Heart left ventricle (tissue), 16 donors: ENCODE data around the gene PLAC9. TPM values are rescaled to one million over a fixed set of nuclear protein-coding genes. Genes with fewer than 3 reads are reported as not detected.
A peak's percentile ranks its signal among the peaks of the same experiment; 100 is the strongest.

Source experiments
- ATAC-seq, 4 donors: fragments of 200-7000 bp; cut with Tn5 transposase; one replicate each; pipeline ENCODE4 v1.9.1; 2020 to 2022; ENCODE audit warnings: moderate library complexity in 4 of 4, mild to moderate bottlenecking in 3 of 4, moderate number of reproducible peaks in 1 of 4
- DNase-seq, 5 donors: peaks; one replicate each; pipeline ENCODE4 v3.0.0-alpha.2; 2020
- H3K27ac ChIP-seq, 12 donors: fragments of 200-600 bp; sonication (generic) in 4 of 12; one replicate each; pipeline versions ENCODE4 v1.5.0 to v1.8.0; 2016 to 2022; ENCODE audit warnings: mild to moderate bottlenecking in 2 of 12
- H3K27me3 ChIP-seq, 9 donors: fragments of 200-600 bp; sonication (generic) in 2 of 9; one replicate each; pipeline versions ENCODE4 v1.5.1 to v1.8.0; 2016 to 2022; ENCODE audit warnings: mild to moderate bottlenecking in 3 of 9
- H3K36me3 ChIP-seq, 9 donors: fragments of 200-600 bp; sonication (generic) in 2 of 9; one replicate each; pipeline versions ENCODE4 v1.5.0 to v1.8.0; 2018 to 2022; ENCODE audit warnings: mild to moderate bottlenecking in 2 of 9
- H3K4me1 ChIP-seq, 12 donors: fragments of 200-600 bp; sonication (generic) in 4 of 12; one replicate each; pipeline versions ENCODE4 v1.5.0 to v1.8.0; 2016 to 2022; ENCODE audit warnings: mild to moderate bottlenecking in 3 of 12
- H3K4me3 ChIP-seq, 12 donors: fragments of 200-600 bp; sonication (generic) in 4 of 12; one replicate each; pipeline versions ENCODE4 v1.5.0 to v1.8.0; 2017 to 2022; ENCODE audit warnings: mild to moderate bottlenecking in 9 of 12, moderate library complexity in 4 of 12
- H3K9me3 ChIP-seq, 12 donors: fragments of 200-600 bp; sonication (generic) in 4 of 12; one replicate each; pipeline versions ENCODE4 v1.5.0 to v1.8.0; 2016 to 2022; ENCODE audit warnings: mild to moderate bottlenecking in 1 of 12
- POLR2A ChIP-seq, 2 donors: fragments of 450-650 bp; IDR thresholded peaks; one replicate each; pipeline ENCODE4 v1.6.1; 2017; ENCODE audit warnings: antibody characterized with exemption in 2 of 2, mild to moderate bottlenecking in 2 of 2, moderate library complexity in 2 of 2
- WGBS, 4 donors: extraction: QIAGEN DNeasy Blood & Tissue Kit in 2 of 4; methylation state at CpG; one replicate each; pipeline versions ENCODE4 v1.1.5 to v1.1.7; 2013 to 2018; 5-methylcytosine and 5-hydroxymethylcytosine counted together
- intact Hi-C, 10 donors: fragments of 100-400 bp; cut with DNase I; formaldehyde crosslinking; loops; one replicate each; pipeline versions ENCODE4 v1.11.1 to v1.14.2; 2022
- polyA plus RNA-seq, 2 donors: library from polyadenylated mRNA; stranded (reverse); fragments of 200-250 nt; gene quantifications; one replicate each; pipeline ENCODE4 v1.2.3, GENCODE V29; 2013
- total RNA-seq, 9 donors: library from RNA; depleted of rRNA in 2 of 9; stranded (reverse); fragments of >200 nt in 2 of 9; fragmentation: NEBNext Ultra II Directional in 3 of 9; extraction: Animal tissue kit (Norgen Biotek cat#: 25700) in 3 of 9; gene quantifications; one replicate each; pipeline versions ENCODE4 v1.1.0 to v1.2.4, GENCODE V29; 2016 to 2023
- TF ChIP-seq, protein P1 (sequence below), 12 donors: fragments of 200-600 bp; sonication (generic) in 4 of 12; IDR thresholded peaks; one replicate each; pipeline versions ENCODE4 v1.5.0 to v1.8.0; 2018 to 2022; ENCODE audit warnings: antibody characterized with exemption in 12 of 12, mild to moderate bottlenecking in 5 of 12
- donor health status: ischemic (EF 13 %, LVEDD 7.1; RV severe dilation, severe dysfunction).
- donor health status: healthy with polysubstance abuse.
- donor health status: DM: no; HTN: yes; CAD: no.
- donor health status: DM: no; HTN: no; CAD: no.
- donor health status: ischemic (EF 25% LVEDD 6.9; RV normal size, moderate dysfunction).
- donor health status: ischemic (EF 25% LVEDD 5.7; RV mildly dilated, moderate dysfunction).
- donor health status: healthy.
- donor health status: DM: yes; HTN: yes; CAD: no.
- donor health status: ischemic (EF 35%, LVEDD 5.7; RV mildly dilated, moderate dysfunction).
- donor health status: nonischemic (EF 11% LVEDD 7.7; RV severe dilation, severe dysfunction).
- donor health status: DM: yes; HTN: yes; CAD: no.
- donor health status: PGD.
- donor health status: ischemic (EF 29% LVEDD 5.4; RV normal size, mild dysfunction).
- donor health status: nonischemic (EF 23%, LVEDD 6.1; RV moderate dilation, normal function).

PLAC9 gene
- total and polyA plus RNA-seq, 11 donors: 16.5 to 51.6 (median 26.5) TPM

DNA sequence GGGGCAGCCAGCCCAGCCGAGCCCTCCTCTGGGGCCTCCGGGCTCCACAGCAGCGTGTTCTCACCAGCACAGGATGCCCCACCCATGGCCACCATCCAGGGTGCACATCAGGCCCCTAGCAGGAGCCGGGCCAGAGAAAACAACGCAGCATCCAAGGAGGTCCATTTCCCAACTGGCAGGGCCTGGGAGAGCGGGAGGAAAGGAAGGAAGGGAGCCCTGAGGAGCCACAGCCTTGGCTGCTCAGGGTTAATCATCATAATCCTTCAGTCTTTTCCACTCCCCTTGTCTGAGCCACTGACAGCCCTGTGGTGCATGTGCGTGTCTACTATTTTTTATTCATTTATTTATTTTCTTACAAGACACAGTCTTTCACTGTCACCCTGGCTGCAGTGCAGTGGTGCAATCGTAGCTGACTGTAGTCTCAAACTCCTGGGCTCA lies 3.6 kb downstream of the PLAC9 start:
- H3K36me3 ChIP-seq: no peaks in the 10 kb centered on the region
- ATAC-seq (peak; percentile 78 to 90 (median 84)), DNase-seq (peak; percentile 93 to 97 (median 95))
- H3K27ac ChIP-seq: peak overlapping the region; percentile 25 to 91 (median 76)
- H3K27me3 ChIP-seq: peaks cover 0 to 19% (median 0%) of the 10 kb centered on the region in 9 donors
- H3K4me1 ChIP-seq: peaks cover 0 to 66% (median 30%) of the 10 kb centered on the region in 12 donors
- peak overlapping the region in 5 of 12 donors; percentile 1 to 68 (median 11) for H3K4me3 ChIP-seq
- TF ChIP-seq POLR2A (IDR thresholded peaks at IDR 0.05): no peak
- TF ChIP-seq, protein P1, sequence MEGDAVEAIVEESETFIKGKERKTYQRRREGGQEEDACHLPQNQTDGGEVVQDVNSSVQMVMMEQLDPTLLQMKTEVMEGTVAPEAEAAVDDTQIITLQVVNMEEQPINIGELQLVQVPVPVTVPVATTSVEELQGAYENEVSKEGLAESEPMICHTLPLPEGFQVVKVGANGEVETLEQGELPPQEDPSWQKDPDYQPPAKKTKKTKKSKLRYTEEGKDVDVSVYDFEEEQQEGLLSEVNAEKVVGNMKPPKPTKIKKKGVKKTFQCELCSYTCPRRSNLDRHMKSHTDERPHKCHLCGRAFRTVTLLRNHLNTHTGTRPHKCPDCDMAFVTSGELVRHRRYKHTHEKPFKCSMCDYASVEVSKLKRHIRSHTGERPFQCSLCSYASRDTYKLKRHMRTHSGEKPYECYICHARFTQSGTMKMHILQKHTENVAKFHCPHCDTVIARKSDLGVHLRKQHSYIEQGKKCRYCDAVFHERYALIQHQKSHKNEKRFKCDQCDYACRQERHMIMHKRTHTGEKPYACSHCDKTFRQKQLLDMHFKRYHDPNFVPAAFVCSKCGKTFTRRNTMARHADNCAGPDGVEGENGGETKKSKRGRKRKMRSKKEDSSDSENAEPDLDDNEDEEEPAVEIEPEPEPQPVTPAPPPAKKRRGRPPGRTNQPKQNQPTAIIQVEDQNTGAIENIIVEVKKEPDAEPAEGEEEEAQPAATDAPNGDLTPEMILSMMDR (IDR thresholded peaks at IDR 0.05): no peak
- 36 to 54% (median 48%) methylated on average over 6 to 8 of the region's 8 CpGs for WGBS, 4 donors
- H3K9me3 ChIP-seq: no peaks in the 10 kb centered on the region
- intact Hi-C loops: loop anchor here in 6 of 10 donors (5.0 to 10.0 kb wide), 3 partner anchors 59 to 79 kb away; partner anchors contain the start of gene TMEM254 (in 5 of the 6)

- Histone ChIP-seq H3K27me3 (peaks cover 0 to 14% (median 0%) of the 10 kb centered on the region in 9 donors), H3K4me3 (no peak overlapping the region)
These were observed 4.7 kb downstream of the PLAC9 start for GRCh38 chr10:80137031-80137862.

GRCh38 chr10:80137920-80138319 lies 5.4 kb downstream of the PLAC9 start:
- H3K27ac ChIP-seq: peak overlapping the region; percentile 58 to 91 (median 76)
- WGBS, 4 donors: 55 to 71% (median 59%) methylated on average over 4 of the region's 4 CpGs
- intact Hi-C loops: loop anchor here in 6 of 10 donors (5.0 to 10.0 kb wide), 3 partner anchors 61 to 81 kb away; partner anchors contain the start of gene TMEM254 (in 5 of the 6)

More at GRCh38 chr10:80137031-80137862, 4.7 kb downstream of the PLAC9 start:
- TF ChIP-seq, protein P1 (IDR thresholded peaks at IDR 0.05): no peak
- TF ChIP-seq POLR2A (IDR thresholded peaks at IDR 0.05): no peak
- intact Hi-C loops: loop anchor here in 6 of 10 donors (5.0 to 10.0 kb wide), 3 partner anchors 60 to 80 kb away; partner anchors contain the start of gene TMEM254 (in 5 of the 6)
- Histone ChIP-seq H3K9me3 (no peaks in the 10 kb centered on the region), H3K36me3 (peaks cover 0 to 4% (median 0%) of the 10 kb centered on the region in 9 donors), H3K27ac (peak overlapping the region; percentile 64 to 91 (median 76)), H3K4me1 (peaks cover 0 to 60% (median 27%) of the 10 kb centered on the region in 12 donors)
- DNase-seq (peak; percentile 62 to 88 (median 79)), ATAC-seq (peak; percentile 48 to 76 (median 72))
- WGBS, 4 donors: 65 to 79% (median 75%) methylated on average over 12 to 14 of the region's 14 CpGs

More at GRCh38 chr10:80137920-80138319, 5.4 kb downstream of the PLAC9 start:
- H3K9me3 ChIP-seq: no peaks in the 10 kb centered on the region
- peaks cover 0 to 7% (median 0%) of the 10 kb centered on the region in 9 donors for H3K36me3 ChIP-seq
- no peak for ATAC-seq
- peaks cover 0 to 7% (median 0%) of the 10 kb centered on the region in 9 donors for H3K27me3 ChIP-seq
- no peak overlapping the region for H3K4me3 ChIP-seq
- peaks cover 0 to 58% (median 23%) of the 10 kb centered on the region in 12 donors for H3K4me1 ChIP-seq
- TF ChIP-seq, protein P1 (IDR thresholded peaks at IDR 0.05): no peak
- no peak for TF ChIP-seq POLR2A (IDR thresholded peaks at IDR 0.05)
- peak in 1 of 5 donors; percentile 12 for DNase-seq
